ENCODE measurements around the gene SLC8B1. TPM values are rescaled to one million over a fixed set of nuclear protein-coding genes. Genes with fewer than 3 reads are reported as not detected.

SLC8B1 gene
- polyA plus RNA-seq, 1 donor (not counting 4 experiments of a cell fraction or from before 2014, with no cell fraction given), result 8.0 TPM

GRCh38 chr12:113315358-113315757, 19.6 kb downstream of the SLC8B1 start:
- H3K79me2 ChIP-seq (ENCODE audit: control insufficient read depth, insufficient read depth, low read length), result no peaks in the 10 kb centered on the region
- no peak overlapping the region for H3K4me3 ChIP-seq (ENCODE audit: control insufficient read depth in 2 of 3, extremely low read depth in 1 of 3, insufficient read depth in 2 of 3, low read depth in 1 of 3, low read length in 3 of 3)
- no peaks in the 10 kb centered on the region for H4K20me1 ChIP-seq (ENCODE audit: control insufficient read depth, extremely low read depth, insufficient read depth, low read length)
- H3K27ac ChIP-seq (ENCODE audit: control insufficient read depth, insufficient read depth, low read length), result no peak overlapping the region
- TF ChIP-seq, protein P1, sequence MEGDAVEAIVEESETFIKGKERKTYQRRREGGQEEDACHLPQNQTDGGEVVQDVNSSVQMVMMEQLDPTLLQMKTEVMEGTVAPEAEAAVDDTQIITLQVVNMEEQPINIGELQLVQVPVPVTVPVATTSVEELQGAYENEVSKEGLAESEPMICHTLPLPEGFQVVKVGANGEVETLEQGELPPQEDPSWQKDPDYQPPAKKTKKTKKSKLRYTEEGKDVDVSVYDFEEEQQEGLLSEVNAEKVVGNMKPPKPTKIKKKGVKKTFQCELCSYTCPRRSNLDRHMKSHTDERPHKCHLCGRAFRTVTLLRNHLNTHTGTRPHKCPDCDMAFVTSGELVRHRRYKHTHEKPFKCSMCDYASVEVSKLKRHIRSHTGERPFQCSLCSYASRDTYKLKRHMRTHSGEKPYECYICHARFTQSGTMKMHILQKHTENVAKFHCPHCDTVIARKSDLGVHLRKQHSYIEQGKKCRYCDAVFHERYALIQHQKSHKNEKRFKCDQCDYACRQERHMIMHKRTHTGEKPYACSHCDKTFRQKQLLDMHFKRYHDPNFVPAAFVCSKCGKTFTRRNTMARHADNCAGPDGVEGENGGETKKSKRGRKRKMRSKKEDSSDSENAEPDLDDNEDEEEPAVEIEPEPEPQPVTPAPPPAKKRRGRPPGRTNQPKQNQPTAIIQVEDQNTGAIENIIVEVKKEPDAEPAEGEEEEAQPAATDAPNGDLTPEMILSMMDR (optimal IDR thresholded peaks at IDR 0.05 in 1 of 3, IDR thresholded peaks at IDR 0.05 in 1 of 3, conservative IDR thresholded peaks at IDR 0.05 in 1 of 3; ENCODE audit: extremely low read depth in 1 of 3, insufficient read depth in 2 of 3, low read length in 3 of 3), result no peak
- TF ChIP-seq EZH2 (IDR thresholded peaks at IDR 0.05; ENCODE audit: low read length), result no peak
- no peaks in the 10 kb centered on the region for H3K9me3 ChIP-seq (ENCODE audit: control insufficient read depth, low read depth, low read length)
- FAIRE-seq (no peak), DNase-seq (ENCODE audit: low read depth, low spot score) (no peak)
- no peak overlapping the region for H3K4me2 ChIP-seq (ENCODE audit: control insufficient read depth, extremely low read depth, insufficient read depth, low read depth, low read length)
- H3K27me3 ChIP-seq (ENCODE audit: control insufficient read depth, extremely low read depth, insufficient read depth, low read length), result no peaks in the 10 kb centered on the region
- H2AFZ ChIP-seq (ENCODE audit: control insufficient read depth, low read length), result no peak overlapping the region
- no peaks in the 10 kb centered on the region for H3K9me1 ChIP-seq (ENCODE audit: control insufficient read depth, extremely low read depth, insufficient read depth, low read length)
- H3K9ac ChIP-seq (ENCODE audit: control insufficient read depth, extremely low read depth, insufficient read depth, low read length), result no peak overlapping the region
- H3K36me3 ChIP-seq (ENCODE audit: control insufficient read depth in 2 of 2, extremely low read depth in 1 of 2, insufficient read depth in 2 of 2, low read length in 2 of 2), result peaks cover 9 to 17% of the 10 kb centered on the region in 2 experiments
- no peaks in the 10 kb centered on the region for H3K4me1 ChIP-seq (ENCODE audit: control insufficient read depth, extremely low read depth, insufficient read depth, low read length)
- dilution Hi-C loops (cut with MboI; ENCODE audit: extremely low pct_ligation_motif_present, low sequenced_read_pairs), result no loop called here

DNA sequence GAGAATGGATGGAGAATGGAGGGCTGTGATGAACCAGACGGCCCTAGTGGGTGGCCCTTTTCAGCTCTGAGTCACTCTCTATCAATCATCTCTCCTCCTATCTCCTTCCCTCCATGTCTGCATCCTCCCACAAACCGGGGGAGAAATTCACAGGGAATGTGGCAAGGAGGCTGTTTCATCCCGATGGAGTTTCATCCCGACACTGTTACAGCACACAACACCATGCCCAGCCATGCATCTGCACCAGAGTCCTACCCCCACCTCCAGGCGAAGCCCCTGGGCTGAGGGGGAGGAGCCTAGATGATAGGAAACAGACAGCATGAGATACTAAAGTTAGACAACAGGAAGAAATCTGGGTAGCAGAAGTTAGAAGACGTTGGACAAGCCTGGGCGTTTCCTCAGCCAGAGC, 20.8 kb downstream of the SLC8B1 start:
- H2AFZ ChIP-seq (ENCODE audit: control insufficient read depth, low read length), result no peak overlapping the region
- H3K4me3 ChIP-seq (ENCODE audit: control insufficient read depth in 2 of 3, extremely low read depth in 1 of 3, insufficient read depth in 2 of 3, low read depth in 1 of 3, low read length in 3 of 3), result no peak overlapping the region
- TF ChIP-seq EZH2 (IDR thresholded peaks at IDR 0.05; ENCODE audit: low read length), result no peak
- TF ChIP-seq, protein P1 (optimal IDR thresholded peaks at IDR 0.05 in 1 of 3, IDR thresholded peaks at IDR 0.05 in 1 of 3, conservative IDR thresholded peaks at IDR 0.05 in 1 of 3; ENCODE audit: extremely low read depth in 1 of 3, insufficient read depth in 2 of 3, low read length in 3 of 3), result no peak
- dilution Hi-C loops (cut with MboI; ENCODE audit: extremely low pct_ligation_motif_present, low sequenced_read_pairs), result no loop called here
- H3K9me3 ChIP-seq (ENCODE audit: control insufficient read depth, low read depth, low read length), result no peaks in the 10 kb centered on the region
- H3K27me3 ChIP-seq (ENCODE audit: control insufficient read depth, extremely low read depth, insufficient read depth, low read length), result no peaks in the 10 kb centered on the region
- H3K4me1 ChIP-seq (ENCODE audit: control insufficient read depth, extremely low read depth, insufficient read depth, low read length), result no peaks in the 10 kb centered on the region
- peaks cover 9 to 13% of the 10 kb centered on the region in 2 experiments for H3K36me3 ChIP-seq (ENCODE audit: control insufficient read depth in 2 of 2, extremely low read depth in 1 of 2, insufficient read depth in 2 of 2, low read length in 2 of 2)
- DNase-seq (ENCODE audit: low read depth, low spot score) (no peak), FAIRE-seq (no peak)
- H3K9ac ChIP-seq (ENCODE audit: control insufficient read depth, extremely low read depth, insufficient read depth, low read length), result no peak overlapping the region
- no peak overlapping the region for H3K27ac ChIP-seq (ENCODE audit: control insufficient read depth, insufficient read depth, low read length)
- no peaks in the 10 kb centered on the region for H4K20me1 ChIP-seq (ENCODE audit: control insufficient read depth, extremely low read depth, insufficient read depth, low read length)
- H3K4me2 ChIP-seq (ENCODE audit: control insufficient read depth, extremely low read depth, insufficient read depth, low read depth, low read length), result no peak overlapping the region
- H3K9me1 ChIP-seq (ENCODE audit: control insufficient read depth, extremely low read depth, insufficient read depth, low read length), result no peaks in the 10 kb centered on the region
- no peaks in the 10 kb centered on the region for H3K79me2 ChIP-seq (ENCODE audit: control insufficient read depth, insufficient read depth, low read length)

All from keratinocyte (primary cell).